H7 (cell line): Measurements from ENCODE around the gene RFFL. TPM values are rescaled to one million over a fixed set of nuclear protein-coding genes. Genes with fewer than 3 reads are reported as not detected.
"Not testable (repeated sequence)": the region's sequence is repeated elsewhere in the genome, so short reads cannot be mapped to it uniquely, and the experiment has no call there.

Experiments used
- DNase-seq: peaks from one replicate; pipeline ENCODE4 v3.0.0; 2012
- H3K27me3 ChIP-seq: 2 replicates; pipeline ENCODE4 v1.6.0; 2011; ENCODE audit warnings: mild to moderate bottlenecking, low read length; ENCODE audit not compliant: control insufficient read depth, insufficient read depth
- H3K36me3 ChIP-seq: replicated peaks from 2 replicates; pipeline ENCODE4 v1.5.1; 2011; ENCODE audit warnings: low read length; ENCODE audit not compliant: control insufficient read depth, insufficient read depth
- H3K4me3 ChIP-seq: 2 replicates; pipeline ENCODE4 v1.5.1; 2011; ENCODE audit warnings: low read depth, mild to moderate bottlenecking, control low read depth, low read length, moderate library complexity; ENCODE audit not compliant: insufficient read depth
- total RNA-seq: library from RNA; depleted of rRNA; stranded (reverse); fragments of >200 nt; shearing (Covaris generic); gene quantifications from 2 replicates; pipeline ENCODE4 v1.2.3, GENCODE V29; 2014; rRNA removed

The RFFL gene
- total RNA-seq: 25.5 and 29.9 TPM in 2 replicates

DNA sequence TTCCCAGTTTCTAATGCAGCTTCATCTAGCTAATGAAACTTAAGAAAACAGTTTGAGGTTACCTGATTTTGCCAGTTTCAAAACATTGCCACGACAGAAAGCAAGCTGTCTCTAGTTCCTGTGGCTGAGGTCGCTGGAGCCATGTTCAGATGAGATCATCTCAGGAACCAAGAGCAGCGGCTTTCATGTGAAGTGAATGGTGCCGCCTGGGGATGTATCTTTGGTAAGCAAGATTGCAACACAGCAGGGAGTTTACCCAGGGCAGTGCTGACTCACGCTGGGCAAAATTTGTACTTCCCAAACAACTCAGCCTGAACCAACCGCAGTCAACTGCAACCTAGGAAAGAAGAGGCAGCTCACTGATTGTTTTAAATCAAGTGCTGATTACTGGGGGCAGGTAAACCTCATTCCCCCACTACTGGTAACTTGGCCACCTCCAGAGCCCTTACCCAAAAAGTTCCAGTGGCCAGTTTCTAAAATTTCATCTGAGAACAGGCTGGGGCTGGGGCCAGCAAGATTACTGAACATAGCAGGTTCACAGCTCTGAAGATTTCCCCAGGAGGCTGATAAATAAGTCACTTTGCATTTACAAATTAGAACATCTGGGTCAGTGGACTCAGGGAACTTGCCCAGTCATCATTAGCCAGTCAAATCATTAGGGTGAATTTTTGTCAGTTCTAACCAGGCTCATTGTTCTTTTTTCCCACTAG lies at the start of gene RFFL:
RFFL (minus strand) TSS at position 194 of the 710 bp plus-strand sequence. CDS start 37,154 bp downstream, outside the sequence.
- peak; percentile 64 for DNase-seq
- H3K4me3 ChIP-seq: no peak within 1 kb of the TSS

DNA sequence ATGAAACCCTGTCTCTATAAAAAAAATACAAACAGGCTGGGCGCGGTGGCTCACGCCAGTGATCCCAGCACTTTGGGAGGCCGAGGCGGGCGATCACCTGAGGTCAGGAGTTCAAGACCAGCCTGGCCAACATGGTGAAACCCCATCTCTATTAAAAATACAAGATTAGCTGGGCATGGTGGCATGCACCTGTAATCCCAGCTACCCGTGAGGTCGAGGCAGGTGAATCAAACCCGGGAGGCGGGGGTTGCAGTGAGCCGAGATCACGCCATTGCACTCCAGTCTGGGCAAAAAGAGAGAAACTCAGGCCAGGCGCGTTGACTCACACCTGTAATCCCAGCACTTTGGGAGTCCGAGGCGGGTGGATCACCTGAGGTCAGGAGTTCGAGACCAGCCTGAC lies 47.3 kb upstream of the RFFL start:
- H3K36me3 ChIP-seq, H3K4me3 ChIP-seq, H3K27me3 ChIP-seq, DNase-seq: not testable (repeated sequence)

More for the DNA sequence above, at the start of gene RFFL:
- H3K36me3 ChIP-seq: no peaks in the 10 kb centered on the region
- H3K27me3 ChIP-seq: no peaks in the 10 kb centered on the region

DNA sequence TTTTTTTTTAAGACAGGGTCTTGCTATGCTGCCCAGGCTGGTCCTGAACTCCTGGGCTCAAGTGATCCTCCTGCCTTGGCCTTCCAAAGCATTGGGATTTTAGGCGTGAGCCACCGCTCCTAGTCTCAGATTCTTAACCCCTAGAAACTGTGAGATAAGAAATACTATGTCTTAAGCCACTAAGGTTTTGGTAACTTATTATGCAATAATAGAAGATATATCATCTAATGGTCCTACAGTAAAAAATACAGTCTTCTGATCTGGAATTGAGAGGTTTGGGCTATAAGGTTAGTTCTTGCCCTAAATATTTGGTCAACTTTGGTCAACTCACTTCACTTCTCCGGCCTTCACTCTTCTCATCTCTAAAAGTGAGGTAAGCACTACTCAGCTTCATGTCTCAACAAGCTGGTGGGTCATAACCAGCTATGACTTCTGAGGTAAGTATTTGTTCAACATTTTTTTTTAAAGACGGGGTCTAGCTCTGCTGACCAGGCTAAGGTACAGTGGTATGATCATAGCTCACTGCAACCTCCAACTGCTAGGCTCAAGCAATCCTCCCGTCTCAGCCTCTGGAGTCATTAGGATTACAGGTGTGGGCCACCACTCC lies 41.4 kb upstream of the RFFL start:
- Histone ChIP-seq H3K4me3 (no peak overlapping the region), H3K27me3 (no peaks in the 10 kb centered on the region), H3K36me3 (peaks cover 3% of the 10 kb centered on the region)
- DNase-seq: no peak

- Histone ChIP-seq H3K27me3 (no peaks in the 10 kb centered on the region), H3K36me3 (peaks cover 5% of the 10 kb centered on the region), H3K4me3 (no peak overlapping the region)
- no peak for DNase-seq
Observed at GRCh38 chr17:35103271-35103670, 39.8 kb upstream of the RFFL start.

DNA sequence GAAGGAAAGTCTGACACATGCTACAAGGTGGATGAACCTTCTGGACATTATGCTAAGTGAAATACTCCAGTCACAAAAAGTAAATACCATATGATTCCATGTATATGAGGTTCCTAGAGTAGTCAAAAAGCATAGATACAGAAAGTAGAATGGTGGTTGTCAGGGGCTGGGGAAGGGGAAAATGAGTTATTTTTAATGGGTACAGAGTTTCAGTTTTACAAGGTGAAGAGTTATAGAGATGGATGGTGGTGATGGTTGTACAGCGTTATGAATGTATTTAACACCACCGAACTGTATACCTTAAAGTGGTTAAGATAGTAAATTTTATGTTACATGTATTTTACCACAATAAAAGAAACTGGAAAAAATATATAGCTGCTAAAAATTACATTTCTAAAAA lies 38.2 kb upstream of the RFFL start:
- Histone ChIP-seq H3K4me3 (no peak overlapping the region), H3K36me3 (peaks cover 5% of the 10 kb centered on the region), H3K27me3 (no peaks in the 10 kb centered on the region)
- DNase-seq: no peak

GRCh38 chr17:35101036-35101435 lies 37.5 kb upstream of the RFFL start:
- H3K4me3 ChIP-seq: no peak overlapping the region
- H3K27me3 ChIP-seq: no peaks in the 10 kb centered on the region
- H3K36me3 ChIP-seq: peaks cover 5% of the 10 kb centered on the region
- no peak for DNase-seq

DNA sequence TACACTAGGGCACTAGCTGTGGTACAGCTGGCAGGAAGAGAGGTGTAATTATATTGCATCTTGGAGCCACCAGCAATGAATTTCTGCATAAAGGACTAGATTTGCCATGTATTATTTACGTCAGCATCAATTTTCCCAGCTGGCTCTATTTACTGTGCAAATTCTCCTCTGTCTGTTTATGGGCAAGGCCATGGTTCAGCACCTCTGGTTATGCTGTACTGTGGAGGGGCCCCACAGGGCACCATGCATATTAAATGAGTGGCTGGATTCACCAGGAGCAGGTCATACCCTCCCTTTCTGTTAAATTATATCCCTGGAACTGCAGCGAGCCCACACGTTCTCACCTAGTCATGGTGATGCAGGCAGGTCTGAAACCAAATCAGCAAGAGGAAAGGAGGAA lies 36.4 kb upstream of the RFFL start:
- Histone ChIP-seq H3K36me3 (peaks cover 3% of the 10 kb centered on the region), H3K4me3 (no peak overlapping the region), H3K27me3 (no peaks in the 10 kb centered on the region)
- DNase-seq: no peak

GRCh38 chr17:35097776-35098175 lies 34.3 kb upstream of the RFFL start:
- H3K4me3 ChIP-seq: no peak overlapping the region
- peaks cover 3% of the 10 kb centered on the region for H3K36me3 ChIP-seq
- no peak for DNase-seq
- no peaks in the 10 kb centered on the region for H3K27me3 ChIP-seq

GRCh38 chr17:35095741-35096140 lies 32.2 kb upstream of the RFFL start:
- peaks cover 3% of the 10 kb centered on the region for H3K36me3 ChIP-seq
- no peak for DNase-seq
- H3K4me3 ChIP-seq: no peak overlapping the region
- H3K27me3 ChIP-seq: no peaks in the 10 kb centered on the region

- DNase-seq: no peak
- peaks cover 2% of the 10 kb centered on the region; the same call in 1 of the 2 replicates for H3K36me3 ChIP-seq
- no peaks in the 10 kb centered on the region for H3K27me3 ChIP-seq
- H3K4me3 ChIP-seq: no peak overlapping the region
Observed at GRCh38 chr17:35094902-35095301, 31.4 kb upstream of the RFFL start.

DNA sequence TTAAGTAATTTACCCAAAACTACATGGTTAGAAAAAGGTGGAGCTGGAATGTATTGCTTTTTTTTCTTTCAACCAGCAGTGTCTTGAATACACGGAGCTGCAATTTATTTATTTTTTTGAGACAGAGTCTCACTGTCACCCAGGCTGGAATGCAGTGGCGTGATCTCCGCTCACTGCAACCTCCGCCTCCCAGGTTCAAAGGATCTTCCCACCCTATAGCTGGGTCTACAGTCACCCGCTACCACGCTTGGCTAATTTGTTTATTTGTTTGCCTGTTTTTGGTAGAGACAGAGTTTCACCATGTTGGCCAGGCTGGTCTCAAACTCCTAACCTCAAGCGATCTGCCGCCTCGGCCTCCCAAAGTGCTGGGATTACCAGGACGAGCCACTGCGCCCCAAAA lies 27.2 kb upstream of the RFFL start:
- H3K27me3 ChIP-seq, H3K4me3 ChIP-seq, DNase-seq, H3K36me3 ChIP-seq: not testable (repeated sequence)

GRCh38 chr17:35089586-35090296 lies 26.2 kb upstream of the RFFL start:
- peak overlapping the region; percentile 40 for H3K4me3 ChIP-seq
- no peaks in the 10 kb centered on the region for H3K27me3 ChIP-seq
- peak; percentile 57 for DNase-seq
- no peaks in the 10 kb centered on the region for H3K36me3 ChIP-seq

GRCh38 chr17:35088881-35089585 lies 25.5 kb upstream of the RFFL start:
- Histone ChIP-seq H3K36me3 (no peaks in the 10 kb centered on the region), H3K4me3 (peak overlapping the region; percentile 75), H3K27me3 (no peaks in the 10 kb centered on the region)
- peak; percentile 96 for DNase-seq

DNA sequence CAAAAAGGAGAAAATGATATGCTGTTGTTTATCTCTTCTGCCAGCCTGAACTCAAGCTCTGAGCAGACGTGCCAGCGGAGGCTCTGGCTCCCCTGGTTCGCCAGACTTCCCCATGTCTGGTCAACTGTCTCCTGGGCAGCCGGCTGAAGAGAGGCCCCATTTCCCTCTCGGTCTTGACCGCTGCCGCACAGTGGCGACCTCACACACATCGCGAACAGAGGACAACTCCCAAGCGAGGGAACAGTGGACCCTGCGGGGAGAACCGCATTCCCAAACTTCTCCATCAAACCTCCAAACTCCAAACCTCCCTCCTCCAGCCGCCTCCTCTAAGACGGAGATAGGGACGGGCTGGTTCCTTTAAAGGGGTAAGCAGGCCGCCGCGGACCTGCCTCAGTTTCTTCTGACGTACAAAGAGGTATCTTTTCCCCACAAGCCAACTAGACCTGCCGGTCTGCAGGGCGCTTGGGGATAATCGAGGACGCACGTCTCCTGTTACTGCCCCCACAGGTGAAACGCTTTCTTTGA lies 24.9 kb upstream of the RFFL start:
- Histone ChIP-seq H3K36me3 (no peaks in the 10 kb centered on the region), H3K27me3 (no peaks in the 10 kb centered on the region), H3K4me3 (peak overlapping the region; percentile 75)
- no peak for DNase-seq
